ENCODE results near the gene BCORL1.

DNA sequence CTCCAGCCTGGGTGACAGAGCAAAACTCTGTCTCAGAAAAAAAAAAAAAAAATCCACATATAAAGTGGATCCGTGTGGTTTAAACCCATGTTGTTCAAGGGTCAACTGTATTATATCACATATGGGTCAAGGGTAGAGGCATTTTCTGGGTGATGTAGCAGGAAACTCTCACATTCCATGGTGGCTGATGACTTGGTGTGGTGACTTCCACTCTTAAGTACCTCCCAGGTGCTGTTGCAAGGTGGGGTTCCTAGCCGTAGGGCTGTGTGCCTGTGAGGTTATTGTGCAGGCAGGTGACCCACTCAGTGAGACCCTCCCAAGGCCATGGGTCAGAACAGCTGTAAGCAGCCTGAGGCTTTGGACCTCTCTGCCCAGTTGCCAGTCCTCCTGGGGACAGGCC lies 110.8 kb downstream of the BCORL1 start:
- TF ChIP-seq, protein P1, sequence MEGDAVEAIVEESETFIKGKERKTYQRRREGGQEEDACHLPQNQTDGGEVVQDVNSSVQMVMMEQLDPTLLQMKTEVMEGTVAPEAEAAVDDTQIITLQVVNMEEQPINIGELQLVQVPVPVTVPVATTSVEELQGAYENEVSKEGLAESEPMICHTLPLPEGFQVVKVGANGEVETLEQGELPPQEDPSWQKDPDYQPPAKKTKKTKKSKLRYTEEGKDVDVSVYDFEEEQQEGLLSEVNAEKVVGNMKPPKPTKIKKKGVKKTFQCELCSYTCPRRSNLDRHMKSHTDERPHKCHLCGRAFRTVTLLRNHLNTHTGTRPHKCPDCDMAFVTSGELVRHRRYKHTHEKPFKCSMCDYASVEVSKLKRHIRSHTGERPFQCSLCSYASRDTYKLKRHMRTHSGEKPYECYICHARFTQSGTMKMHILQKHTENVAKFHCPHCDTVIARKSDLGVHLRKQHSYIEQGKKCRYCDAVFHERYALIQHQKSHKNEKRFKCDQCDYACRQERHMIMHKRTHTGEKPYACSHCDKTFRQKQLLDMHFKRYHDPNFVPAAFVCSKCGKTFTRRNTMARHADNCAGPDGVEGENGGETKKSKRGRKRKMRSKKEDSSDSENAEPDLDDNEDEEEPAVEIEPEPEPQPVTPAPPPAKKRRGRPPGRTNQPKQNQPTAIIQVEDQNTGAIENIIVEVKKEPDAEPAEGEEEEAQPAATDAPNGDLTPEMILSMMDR (IDR thresholded peaks at IDR 0.05) = no peak
- TF ChIP-seq SMC3 (IDR thresholded peaks at IDR 0.05; ENCODE audit: low read depth, low read length) (no peak), RFX5 (IDR thresholded peaks at IDR 0.05; ENCODE audit: low read length) (no peak), FOXM1 (IDR thresholded peaks at IDR 0.05; ENCODE audit: low read depth) (no peak), POLR2AphosphoS5 (IDR thresholded peaks at IDR 0.05; ENCODE audit: low read depth, low read length) (no peak), JUND (IDR thresholded peaks at IDR 0.05) (no peak), YY1 (IDR thresholded peaks at IDR 0.05; ENCODE audit: low read depth) (no peak), RCOR1 (IDR thresholded peaks at IDR 0.05; ENCODE audit: low read length) (no peak), EP300 (IDR thresholded peaks at IDR 0.05; ENCODE audit: borderline replicate concordance in 1 of 2, low read depth in 1 of 2, low read length in 1 of 2) (no peak)
- TF ChIP-seq, protein P2, sequence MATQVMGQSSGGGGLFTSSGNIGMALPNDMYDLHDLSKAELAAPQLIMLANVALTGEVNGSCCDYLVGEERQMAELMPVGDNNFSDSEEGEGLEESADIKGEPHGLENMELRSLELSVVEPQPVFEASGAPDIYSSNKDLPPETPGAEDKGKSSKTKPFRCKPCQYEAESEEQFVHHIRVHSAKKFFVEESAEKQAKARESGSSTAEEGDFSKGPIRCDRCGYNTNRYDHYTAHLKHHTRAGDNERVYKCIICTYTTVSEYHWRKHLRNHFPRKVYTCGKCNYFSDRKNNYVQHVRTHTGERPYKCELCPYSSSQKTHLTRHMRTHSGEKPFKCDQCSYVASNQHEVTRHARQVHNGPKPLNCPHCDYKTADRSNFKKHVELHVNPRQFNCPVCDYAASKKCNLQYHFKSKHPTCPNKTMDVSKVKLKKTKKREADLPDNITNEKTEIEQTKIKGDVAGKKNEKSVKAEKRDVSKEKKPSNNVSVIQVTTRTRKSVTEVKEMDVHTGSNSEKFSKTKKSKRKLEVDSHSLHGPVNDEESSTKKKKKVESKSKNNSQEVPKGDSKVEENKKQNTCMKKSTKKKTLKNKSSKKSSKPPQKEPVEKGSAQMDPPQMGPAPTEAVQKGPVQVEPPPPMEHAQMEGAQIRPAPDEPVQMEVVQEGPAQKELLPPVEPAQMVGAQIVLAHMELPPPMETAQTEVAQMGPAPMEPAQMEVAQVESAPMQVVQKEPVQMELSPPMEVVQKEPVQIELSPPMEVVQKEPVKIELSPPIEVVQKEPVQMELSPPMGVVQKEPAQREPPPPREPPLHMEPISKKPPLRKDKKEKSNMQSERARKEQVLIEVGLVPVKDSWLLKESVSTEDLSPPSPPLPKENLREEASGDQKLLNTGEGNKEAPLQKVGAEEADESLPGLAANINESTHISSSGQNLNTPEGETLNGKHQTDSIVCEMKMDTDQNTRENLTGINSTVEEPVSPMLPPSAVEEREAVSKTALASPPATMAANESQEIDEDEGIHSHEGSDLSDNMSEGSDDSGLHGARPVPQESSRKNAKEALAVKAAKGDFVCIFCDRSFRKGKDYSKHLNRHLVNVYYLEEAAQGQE (IDR thresholded peaks at IDR 0.05; ENCODE audit: low read depth, low read length) = no peak
- TF ChIP-seq, protein P3, sequence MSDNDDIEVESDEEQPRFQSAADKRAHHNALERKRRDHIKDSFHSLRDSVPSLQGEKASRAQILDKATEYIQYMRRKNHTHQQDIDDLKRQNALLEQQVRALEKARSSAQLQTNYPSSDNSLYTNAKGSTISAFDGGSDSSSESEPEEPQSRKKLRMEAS (IDR thresholded peaks at IDR 0.05; ENCODE audit: low read depth) = no peak

Measured in SK-N-SH (cell line).